Measurements from ENCODE around the gene UCP1.
A peak's percentile ranks its signal among the peaks of the same experiment; 100 is the strongest.

The UCP1 gene, protein sequence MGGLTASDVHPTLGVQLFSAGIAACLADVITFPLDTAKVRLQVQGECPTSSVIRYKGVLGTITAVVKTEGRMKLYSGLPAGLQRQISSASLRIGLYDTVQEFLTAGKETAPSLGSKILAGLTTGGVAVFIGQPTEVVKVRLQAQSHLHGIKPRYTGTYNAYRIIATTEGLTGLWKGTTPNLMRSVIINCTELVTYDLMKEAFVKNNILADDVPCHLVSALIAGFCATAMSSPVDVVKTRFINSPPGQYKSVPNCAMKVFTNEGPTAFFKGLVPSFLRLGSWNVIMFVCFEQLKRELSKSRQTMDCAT

DNA sequence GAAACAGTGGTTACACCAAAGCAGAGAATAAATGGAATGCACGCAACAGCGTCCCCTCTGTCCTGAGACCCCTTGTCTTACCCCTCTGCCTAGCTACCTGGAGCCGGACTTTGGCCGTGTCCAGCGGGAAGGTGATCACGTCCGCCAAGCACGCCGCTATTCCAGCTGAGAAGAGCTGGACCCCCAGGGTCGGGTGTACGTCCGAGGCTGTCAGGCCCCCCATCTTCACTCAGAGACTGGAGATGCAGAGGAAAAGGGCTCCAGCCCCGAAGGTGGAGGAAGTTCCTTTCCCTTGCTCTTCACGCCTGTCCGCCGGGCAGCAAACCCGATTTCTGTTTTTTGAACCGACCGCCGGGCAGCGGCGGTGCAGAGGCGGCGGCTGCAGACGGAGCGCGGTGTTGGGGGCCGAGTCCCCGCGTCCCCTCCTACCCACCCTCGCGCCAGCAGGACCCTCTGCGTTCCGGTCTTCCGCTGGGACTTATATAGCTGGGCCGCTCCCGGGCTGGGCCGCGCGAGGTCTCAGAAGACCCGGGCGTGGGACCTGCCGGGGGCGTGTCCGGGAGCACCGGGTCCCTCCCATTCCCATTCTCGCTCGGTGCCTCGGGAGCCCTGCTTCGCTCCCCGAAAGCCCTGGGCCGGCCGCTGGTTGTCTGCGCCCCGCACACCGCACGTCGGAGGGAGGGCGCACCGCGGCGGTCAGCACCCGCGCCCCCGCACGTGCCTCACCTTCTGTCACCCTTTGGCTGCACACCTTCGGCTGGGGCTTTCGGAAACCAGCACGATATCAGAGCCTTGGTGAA lies at the start of gene UCP1:
UCP1 (minus strand) TSS at position 455 of the 800 bp plus-strand sequence; CDS start at position 223, 232 bp downstream.
- no peak for DNase-seq

DNA sequence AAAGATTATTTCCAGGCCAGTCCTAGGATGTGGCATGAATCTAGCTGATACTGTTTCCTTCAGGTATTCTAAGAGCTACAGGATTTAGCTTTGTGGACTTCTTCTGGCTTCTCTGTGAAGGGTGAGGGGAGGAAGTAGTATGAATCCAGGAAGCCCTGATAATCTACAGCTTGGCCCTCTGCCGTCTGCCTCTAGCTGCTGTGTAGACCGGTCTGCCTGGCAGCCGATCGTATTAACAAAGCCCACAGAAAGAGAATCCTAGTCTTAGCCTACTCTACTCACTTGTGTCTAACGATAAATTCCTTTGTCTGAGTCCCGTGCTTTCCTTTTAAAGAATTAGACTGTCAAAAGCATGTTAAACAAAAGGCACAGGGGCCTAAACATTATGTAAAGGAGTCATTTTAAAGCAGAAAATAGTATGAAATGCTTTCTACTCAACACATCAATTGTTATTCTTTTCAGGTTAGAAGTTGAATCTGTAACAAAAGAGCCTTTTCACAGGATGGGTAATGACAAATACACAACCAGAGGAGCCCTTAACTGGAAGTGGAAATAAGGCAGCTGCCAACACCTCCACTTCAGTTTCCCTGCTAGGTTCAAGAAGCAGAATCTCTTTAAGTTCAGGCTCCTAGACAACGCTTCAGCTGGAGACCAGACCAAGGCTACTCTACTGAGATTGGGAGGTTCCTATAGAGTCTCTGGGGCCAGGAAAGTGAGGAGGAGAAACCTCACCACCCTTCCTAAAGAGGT lies 48.9 kb upstream of the UCP1 start:
- DNase-seq = no peak

- no peak for DNase-seq
Observed at GRCh38 chr4:140615451-140615850, 46.7 kb upstream of the UCP1 start.

- no peak for DNase-seq
Observed at GRCh38 chr4:140612357-140612756, 43.6 kb upstream of the UCP1 start.

DNA sequence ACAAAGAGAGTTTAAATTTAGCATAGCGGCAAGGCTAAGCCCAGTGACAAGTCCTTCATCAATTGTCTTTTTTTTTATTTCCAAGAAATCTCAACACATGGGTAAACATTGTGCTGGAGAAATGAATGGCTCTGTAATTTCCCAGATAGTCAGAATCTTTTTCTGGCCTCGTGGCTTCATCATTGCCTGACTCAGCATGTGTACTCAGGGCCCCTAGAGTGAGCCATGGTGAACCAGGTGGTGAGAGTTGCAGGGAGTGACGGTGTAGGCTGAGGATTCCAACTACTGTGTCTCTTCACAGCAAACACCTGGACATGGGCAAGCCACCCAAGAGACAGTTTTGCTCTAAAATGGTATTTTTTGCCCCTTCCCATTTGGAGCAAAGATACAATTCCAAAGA lies 43.1 kb upstream of the UCP1 start:
- DNase-seq = no peak

GRCh38 chr4:140609548-140610425 lies 41.0 kb upstream of the UCP1 start:
- DNase-seq = peak; percentile 24

DNA sequence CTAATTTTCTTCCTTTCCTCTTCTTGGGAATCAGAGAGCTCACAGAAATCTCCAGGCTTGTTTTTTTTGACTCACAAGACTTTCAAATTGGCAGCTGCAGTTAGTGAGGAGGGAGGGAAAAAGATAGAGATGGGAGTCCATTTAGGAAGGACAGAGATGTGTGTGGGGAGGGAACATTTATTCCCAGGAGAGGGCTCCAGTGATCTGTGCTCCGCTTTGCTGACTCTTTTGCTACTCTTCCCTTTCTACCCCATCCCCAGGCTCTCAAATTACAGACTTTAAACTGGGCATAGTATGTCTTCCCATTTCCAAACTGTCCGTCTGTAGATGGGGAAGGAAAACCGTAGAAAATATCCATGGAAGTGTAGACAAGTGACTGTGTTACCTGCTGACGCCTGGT lies 39.1 kb upstream of the UCP1 start:
- no peak for DNase-seq

DNA sequence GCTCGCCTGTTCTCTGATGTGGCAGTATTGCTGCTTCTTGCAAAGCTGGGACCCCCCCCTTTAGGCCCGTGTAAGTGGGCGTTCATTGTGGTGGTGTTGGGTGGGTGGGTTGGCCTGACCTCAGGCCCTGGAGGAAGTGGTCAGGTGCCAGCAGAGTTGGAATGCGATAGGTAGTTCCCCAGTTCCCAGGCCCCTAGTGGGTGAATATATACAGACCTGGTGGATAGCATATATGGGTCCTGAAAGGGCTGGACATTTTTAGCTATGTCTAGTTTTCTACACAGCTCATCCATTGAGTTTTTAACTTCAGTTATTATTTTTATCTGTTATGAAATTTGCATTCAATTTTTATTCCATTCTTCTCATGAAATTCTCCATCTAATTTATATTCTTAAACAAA lies 35.8 kb upstream of the UCP1 start:
- no peak for DNase-seq

GRCh38 chr4:140603286-140603685 lies 34.5 kb upstream of the UCP1 start:
- DNase-seq = no peak

DNA sequence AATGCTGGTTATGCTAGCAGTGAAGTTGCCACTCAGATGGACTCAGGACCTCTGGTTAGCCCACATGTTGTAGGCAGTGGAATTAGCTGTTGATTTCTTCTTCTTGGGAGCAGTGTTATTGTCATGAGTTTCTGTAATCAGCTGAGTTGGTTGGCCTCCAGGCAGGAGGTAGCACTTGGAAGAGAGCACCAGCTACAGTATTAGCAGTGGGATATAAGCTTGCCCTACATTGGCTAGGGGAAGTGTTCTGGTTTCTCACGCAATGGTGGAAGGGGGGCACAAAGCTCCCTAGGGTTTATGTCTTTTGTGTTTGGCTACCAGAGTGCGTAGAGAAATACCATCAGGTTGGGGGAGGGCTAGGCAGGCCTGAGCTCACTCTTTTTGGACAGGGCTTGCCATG lies 34.0 kb upstream of the UCP1 start:
- no peak for DNase-seq

- DNase-seq = no peak
Observed at GRCh38 chr4:140600408-140600807, 31.6 kb upstream of the UCP1 start.

GRCh38 chr4:140595065-140595464 lies 26.3 kb upstream of the UCP1 start:
- DNase-seq = no peak

DNA sequence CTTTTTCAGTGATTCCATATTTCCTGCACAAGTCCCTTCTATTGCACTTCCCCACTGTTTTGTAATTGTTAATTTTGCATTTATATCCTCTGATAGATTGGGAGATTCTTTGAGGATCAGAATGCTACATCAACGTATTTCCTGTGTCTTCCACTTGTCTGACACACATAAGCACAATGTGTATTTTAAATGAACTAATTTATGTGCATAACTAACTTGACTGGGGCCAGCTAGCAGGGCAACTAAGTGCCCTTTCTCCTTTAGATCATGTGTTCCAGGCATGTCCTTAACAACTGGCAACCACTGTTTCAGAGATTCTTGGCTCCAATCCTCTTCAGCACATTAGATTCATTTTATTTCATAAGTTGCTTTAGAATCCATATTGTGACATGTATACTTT lies 15.7 kb upstream of the UCP1 start:
- DNase-seq = no peak

GRCh38 chr4:140581078-140581477 lies 12.3 kb upstream of the UCP1 start:
- no peak for DNase-seq

GRCh38 chr4:140579278-140579677 lies 10.5 kb upstream of the UCP1 start:
- no peak for DNase-seq

GRCh38 chr4:140575489-140575888 lies 6.7 kb upstream of the UCP1 start:
- DNase-seq = no peak

- no peak for DNase-seq
Observed at GRCh38 chr4:140571620-140572019, 2.9 kb upstream of the UCP1 start.

GRCh38 chr4:140569307-140569638 lies 512 bp upstream of the UCP1 start:
- DNase-seq = no peak

DNA sequence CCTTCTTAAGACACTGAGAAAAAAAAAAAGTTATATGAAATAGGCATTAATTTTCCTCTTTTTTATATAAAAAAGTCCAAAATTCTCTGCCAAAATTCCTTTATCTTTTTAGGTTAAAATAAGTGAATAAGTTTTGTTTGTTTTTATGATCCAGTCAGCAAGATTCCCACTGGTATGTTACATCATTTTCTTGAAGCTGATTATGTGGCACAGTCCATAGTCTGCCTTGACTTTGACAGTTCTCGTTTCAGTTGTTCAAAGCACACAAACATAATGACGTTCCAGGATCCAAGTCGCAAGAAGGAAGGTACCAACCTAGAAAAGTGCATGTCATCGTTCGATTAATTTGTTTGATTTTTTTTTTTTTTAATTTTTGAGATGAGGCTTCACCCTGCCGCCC lies 9.1 kb downstream of the UCP1 start:
- DNase-seq = no peak

GRCh38 chr4:140557831-140558435 lies 10.8 kb downstream of the UCP1 start:
- DNase-seq = no peak

GRCh38 chr4:140556372-140557085 lies 12.2 kb downstream of the UCP1 start:
- DNase-seq = no peak

Measured in NCI-H2081 treated with DMSO at 0.1 percent for 48 hours (cell line).